GM19025 (cell line): ENCODE results near the gene EYS.

Source experiments
- ATAC-seq: cut with Tn5 transposase; IDR thresholded peaks from one replicate; pipeline ENCODE4 v1.9.1; 2021; ENCODE audit warnings: mild to moderate bottlenecking, low read depth, moderate library complexity; ENCODE audit not compliant: unreplicated experiment

The EYS gene

DNA sequence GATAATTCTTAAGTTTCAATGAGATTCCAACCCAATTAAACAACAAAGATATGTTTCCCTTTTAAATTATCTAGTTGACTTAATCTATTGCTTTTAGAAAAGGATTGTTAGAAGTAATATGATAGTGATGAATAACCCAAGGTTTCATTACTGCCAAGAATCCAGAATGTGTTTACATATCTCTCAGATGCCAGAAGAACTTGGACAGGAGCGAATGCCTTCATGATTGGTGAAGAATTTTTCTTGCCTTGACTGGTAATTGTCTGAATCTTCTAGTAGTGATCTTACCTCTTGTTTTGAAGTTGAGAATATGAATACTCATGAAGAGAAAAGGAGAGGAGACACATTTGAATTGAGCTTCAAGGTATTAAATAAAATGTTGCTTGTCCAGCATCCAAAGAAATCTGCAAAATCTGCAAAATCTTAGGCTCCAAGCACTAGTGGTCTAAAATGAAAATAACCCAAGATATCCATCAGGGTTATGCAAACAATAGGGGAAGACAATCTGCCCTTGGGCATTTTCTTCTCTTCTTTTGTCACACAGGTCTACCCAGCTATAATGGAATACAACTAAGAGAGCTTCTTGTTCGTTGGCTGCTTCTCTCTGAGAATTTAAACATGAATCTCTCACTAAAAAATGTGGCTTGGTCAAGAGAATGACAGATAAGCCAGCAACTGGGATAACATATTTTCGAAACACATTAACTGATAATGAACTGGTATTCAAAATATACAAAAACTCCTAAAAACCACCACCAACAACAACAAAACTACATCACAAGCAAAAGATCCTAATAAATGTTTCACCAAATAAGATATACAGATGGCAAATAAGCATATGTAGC lies 928.9 kb downstream of the EYS start:
- no peak for ATAC-seq

DNA sequence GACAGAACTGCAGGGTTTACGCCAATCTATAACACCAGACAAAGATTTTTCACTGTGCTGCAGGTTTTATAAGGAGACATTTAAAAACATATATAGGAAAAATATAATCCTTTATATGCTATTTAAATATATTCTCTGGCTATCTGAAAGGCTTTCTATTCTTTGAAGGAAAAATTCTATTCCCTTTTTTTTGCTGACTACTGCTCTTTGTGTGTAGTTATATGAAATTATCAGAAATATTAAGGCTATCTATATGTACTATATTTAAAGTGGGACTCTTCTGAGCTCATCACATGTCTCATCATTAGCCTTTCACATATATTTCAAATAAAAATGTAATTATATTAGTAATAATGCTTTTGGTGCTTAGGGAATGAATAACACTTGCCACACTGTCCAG lies 930.7 kb downstream of the EYS start:
- no peak for ATAC-seq

DNA sequence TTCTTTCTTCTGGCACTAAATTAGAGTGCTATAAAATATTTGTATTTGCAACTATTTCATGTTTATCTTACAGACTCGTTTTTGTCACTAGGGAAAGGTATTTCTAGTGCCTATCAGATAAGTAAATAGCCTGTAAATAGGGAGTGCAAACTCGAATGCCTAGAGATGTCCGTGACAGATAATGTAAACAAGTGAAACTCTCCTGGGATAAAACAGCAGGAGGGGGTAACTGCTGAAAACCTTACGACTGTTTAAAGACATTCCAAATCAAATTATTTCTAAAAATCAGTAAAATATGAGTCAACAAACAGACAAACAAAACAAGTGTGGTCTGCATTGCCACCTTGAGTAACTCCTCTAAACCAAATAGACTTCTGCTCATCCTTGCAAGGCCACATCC lies 932.1 kb downstream of the EYS start:
- no peak for ATAC-seq

DNA sequence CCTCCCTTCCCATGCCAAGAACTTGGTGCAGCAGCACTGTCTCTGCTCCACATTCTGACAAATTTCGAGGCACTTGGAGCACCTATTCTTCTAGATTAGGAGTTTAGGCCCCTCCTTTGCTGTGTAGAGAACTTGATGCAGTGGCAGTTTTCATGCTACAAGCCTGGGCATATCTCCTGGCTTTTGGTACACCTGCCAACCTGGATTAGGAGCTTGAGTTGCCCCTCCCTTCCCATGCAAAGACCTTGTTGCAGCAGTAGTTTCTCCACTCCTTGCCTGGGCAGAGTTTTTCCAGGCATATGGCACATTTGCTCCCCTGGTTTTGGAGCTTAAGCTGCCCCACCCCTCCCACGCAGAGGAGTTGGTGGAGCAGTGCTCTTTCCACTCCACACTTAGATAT lies 956.1 kb downstream of the EYS start:
- no peak for ATAC-seq

DNA sequence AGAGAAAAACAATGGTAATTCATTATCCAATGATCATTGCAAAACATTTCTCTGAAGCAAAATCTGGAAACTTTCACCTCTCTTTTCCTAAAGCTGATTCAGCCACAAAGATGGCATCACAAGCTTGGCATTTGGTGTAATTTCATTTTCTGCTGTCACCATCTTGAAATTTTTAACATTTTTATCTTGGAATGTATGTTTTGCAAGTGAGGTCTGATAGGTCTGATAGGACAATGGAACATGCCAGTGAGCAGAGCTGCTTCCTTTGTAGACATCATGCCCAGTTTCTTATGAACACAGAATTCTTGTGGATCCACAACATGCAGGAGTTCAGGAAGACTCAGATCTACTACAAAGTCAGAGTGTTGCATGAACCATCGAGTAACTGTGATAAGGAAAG lies 969.6 kb downstream of the EYS start:
- ATAC-seq = no peak

DNA sequence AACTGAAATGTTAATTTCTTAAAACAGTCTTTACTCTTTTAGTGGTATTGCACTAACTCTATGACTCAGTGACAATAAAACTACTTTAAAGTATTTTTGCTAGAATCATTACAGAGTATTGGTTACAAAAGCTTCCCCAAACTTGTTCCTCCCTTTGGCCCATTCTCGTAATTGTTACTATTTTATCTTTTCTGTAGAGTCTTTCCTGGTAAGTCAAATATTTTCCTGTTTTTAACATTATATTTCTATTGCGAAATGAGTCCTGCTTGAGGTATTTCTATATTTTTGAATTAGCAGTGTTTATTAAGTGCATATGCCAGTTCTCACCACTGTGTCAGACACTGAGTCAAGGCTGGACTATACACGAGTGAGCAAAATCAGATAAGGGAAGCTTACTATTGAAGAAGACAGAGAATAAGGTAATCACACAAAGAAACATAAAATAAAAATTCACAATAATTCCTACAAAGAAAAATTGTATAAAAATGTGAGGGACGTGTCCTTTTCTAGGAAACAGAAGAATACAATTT lies 970.5 kb downstream of the EYS start:
- ATAC-seq = no peak

DNA sequence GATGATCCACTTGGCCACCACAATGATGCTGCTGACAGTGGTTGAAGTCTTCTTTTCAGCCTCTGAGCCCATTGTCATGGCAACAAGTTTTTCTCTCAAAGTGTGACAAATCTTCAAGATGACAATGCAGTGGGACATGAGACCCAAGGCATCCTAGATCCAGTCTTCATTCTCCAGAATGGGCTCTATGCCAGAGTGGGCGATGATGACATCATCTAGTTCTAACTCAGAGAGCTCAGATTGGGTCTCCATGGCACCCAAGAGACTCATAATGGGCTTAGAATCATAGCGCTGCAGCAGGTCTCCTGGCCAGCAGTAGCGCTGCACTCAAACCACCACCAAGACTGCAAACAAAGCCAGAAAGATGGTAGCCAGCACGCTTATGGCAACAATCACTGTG lies 973.6 kb downstream of the EYS start:
- ATAC-seq = no peak

DNA sequence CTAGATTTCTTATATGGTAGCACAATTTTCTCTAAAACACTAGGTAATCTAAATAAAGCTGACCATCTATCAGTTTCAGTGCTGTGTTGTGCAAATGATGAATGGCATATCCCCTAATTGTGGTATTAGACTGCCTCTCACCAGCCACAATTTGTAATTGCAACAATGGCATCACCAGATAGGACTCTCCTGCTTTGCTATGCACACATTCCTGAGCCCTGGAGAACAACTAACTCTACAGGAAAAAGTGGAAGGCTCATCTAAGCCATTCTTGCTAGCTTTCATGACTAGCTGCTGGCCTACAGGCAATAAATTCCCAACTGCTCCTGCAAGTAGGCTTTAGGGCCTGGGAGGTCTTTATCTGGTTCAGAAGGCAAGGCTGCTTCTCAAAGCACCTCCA lies 974.1 kb downstream of the EYS start:
- ATAC-seq = no peak

DNA sequence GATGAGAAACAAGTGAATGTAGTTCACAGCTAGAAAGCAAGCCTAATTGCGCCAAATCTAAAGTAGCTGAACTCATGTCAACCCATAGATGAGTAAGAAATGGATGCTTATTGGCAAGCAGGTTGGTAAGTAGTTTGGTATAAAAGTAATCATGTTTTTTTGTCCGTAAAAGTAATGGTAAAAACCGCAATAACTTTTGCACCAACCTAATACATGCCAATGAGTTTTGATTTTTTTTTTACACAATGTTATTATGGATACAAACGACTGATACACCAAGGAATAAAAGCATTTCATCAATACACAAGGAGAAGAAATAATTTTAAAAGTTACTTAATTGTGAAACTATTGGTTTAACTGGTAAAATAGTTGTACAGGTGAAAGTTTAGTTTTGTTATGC lies 977.5 kb downstream of the EYS start:
- no peak for ATAC-seq

DNA sequence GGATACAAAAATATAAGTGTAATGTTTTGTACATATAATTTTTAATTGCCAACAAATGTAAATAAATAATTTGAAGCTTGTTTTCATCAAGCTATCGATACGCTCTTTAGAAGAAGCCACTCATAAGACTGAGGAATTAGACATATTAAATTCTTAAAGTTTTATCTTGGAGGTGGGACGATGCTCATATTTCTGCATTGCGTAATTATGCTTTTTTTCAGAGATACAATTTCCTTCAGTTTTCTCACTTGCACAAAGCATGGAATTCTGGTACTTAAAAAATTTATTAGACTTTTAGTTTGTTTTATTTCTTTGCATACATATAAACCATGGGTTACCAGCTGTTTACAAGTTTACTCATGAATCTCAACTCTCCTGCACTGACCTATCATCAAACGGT lies 980.0 kb downstream of the EYS start:
- ATAC-seq = no peak

DNA sequence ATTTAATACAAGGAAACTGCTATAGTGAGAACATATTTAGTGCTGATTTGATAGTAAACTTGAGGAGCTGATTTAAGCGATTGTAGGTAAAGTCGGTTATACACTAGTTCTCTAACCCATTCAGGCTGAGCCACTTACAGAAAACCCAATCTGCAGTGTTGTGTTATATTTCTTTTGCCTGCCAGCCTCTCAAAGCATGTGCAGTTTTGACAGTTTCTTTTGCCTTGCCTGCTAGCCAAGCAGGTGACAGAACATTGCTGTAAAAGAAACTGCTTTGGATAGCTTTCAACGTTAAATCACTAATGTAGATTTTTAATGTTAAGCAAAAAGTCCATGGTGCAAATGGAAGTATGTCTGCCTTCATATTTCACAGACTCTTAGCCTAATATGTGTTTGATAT lies 982.9 kb downstream of the EYS start:
- no peak for ATAC-seq

DNA sequence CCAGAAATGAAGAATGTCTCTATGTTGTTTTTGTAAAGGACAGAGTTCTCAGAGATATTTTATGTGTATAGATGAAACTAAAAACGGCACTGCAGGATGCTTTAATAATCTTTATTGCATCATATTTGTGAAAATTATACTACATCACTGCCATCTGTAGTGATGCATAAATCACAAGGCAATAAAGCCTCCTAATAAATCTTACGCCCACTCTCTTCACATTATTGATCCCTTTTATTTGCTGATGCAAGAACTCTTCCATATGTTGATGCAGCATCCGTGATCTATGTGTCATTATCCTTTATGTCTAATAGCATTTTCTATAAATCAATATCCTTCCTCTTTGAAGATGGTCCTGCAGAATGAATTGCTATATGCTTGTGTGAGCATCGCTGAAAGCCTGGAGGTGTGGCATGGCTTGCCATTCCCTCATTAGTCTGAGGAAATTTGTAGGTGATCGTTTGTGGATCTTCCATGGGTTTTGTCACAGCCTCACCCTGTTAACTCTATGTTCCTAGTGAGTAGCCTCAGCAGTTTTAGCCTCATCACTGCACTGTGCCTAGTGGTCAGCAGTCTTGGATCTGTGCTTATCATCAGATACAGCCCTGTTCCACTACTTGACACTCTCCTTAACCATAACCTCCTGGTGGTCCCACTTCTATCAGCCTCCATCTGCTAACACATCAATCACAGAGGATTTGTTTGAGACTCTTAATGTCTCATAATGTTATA lies 983.5 kb downstream of the EYS start:
- no peak for ATAC-seq

DNA sequence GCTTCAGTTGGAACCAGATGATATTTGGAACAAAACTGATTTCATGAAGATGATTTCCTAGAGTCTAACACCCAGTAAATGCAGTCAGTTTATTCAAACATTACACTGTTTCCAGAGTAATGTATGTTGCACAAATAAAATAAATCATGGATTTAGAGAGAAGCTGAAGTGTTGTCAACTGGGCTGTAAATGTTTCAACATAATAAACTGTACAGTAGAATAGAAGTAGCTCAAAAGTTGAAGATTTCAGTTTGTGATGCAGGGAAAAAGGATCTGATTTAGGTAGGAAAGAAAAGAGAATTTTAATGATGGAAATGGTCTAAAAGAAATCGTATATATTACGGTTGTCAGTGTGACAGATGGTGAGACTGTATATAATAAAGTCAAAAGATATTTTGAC lies 985.2 kb downstream of the EYS start:
- ATAC-seq = no peak

DNA sequence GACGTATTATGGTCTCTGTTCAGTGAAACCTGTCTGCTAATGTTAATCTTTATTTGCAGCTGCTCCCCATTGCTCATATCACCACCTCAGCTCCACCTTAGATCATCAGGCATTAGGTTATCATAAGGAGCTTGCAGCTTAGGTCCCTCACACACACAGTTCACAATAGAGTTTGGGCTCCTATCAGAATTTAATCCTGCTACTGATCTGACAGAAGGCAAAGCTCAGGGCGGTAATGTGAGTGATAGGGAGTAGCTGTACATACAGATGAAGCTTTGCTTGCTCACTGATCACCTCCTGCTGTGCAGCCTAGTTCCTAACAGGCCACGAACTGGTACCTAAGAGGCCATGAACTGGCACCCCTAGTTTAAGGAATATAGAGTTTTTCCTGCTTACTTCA lies 989.7 kb downstream of the EYS start:
- ATAC-seq = no peak

DNA sequence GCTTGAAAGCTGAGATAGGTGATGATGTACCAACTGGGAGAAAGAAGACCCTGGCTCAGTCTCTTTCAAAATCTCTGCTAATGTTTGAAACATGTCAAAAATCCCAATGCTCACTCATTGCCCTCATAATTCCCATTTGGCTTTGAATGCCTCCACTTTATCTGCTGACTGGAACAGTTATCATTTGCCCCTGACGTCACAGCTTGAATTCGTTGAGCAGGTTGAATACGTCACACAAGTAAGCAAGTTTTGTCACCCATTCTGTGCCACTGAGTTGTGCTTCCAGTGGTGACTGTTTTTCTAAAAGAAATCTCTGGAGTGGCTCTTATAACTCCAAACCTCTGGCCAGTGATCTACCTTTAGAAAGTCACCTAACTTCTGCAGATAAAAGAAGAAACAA lies 991.4 kb downstream of the EYS start:
- ATAC-seq = no peak

DNA sequence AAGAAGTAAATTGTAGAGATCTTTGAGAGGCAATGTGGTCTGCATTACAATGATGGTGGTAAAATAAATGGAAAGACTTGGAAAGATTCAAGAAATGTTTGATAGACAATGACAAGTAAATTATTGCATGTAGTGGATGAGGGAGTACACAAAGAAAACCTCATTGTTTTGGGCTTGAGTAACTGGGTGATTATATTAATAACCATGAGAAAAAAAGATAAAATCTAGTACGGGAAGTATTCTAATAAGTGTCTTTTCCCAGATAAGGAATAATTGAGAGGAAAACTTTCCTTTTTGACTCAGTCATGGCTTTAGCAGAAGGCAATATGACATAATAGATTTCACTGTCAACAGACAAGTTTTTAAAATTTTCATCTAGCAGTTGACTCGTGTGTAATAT lies 993.0 kb downstream of the EYS start:
- no peak for ATAC-seq

DNA sequence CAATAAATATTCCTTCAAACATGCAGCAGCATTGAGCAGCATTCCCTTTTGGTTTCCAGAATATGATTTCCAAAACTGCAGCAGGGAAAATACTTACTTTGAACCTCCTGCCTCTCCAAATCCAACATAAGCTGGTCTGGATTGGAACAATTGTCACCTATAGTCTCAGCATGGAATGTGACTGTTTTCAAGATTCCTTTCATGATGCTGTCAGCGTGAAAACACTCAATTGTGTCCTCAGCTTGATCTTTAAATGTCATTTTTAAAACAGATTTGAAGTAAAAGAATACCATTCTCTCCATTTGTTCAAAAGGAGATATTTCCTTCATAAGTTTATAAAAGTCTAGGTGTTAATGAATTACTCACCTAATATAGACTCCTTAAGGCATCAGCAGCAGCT lies 993.9 kb downstream of the EYS start:
- no peak for ATAC-seq

DNA sequence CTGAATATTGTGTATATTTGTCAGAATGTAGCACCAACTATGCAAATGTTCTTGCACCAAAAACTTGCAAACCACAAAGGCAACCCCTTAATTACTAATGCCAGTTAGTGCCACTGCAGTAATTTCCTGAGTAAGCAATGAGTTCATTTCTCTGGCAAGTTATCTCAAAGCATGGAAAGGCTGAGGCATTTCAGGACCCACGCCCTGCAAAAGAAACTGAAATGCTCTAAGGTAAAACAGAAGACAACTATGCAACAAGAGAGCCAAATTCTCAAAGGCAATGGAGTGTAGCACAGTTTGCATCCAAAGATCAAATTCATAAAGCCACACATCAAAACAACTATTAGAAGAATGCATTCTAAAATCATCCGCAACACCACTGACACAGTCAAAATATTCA lies 994.4 kb downstream of the EYS start:
- ATAC-seq = no peak

DNA sequence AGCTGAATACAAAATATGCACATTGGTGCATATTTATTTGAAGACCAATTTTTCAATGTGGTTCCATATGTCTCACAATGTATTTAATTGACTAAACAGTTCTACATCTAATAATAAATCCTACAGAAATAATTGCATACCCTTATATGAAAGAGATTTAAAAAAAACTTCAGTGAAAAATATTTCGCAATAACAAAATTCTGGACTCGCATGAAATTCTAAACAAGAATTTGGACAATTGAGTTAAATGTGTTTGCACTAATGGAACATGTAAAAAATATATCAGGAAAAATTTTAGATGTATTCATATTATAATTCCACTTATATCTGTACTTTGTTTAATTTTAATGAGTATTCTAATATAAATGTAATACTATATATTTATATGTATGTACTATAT lies 1003.1 kb downstream of the EYS start:
- ATAC-seq = no peak

DNA sequence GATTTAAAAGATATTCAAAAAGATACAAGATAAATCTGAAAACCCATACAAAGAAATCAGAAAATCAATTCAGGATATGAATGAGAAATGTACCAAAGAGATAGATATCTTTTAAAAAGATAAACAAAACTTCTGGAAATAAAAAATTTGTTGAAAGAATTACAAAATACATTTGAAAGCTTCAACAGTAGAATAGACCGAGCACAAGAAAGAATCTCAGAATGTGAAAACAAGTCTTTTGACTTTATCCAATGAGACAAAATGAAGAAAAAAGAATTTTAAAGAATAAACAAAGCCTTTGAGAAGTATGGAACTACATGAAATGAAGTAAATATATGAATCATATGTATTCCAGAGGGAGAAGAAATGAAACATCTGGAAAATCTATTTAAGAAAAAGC lies 1011.0 kb downstream of the EYS start:
- ATAC-seq = no peak

DNA sequence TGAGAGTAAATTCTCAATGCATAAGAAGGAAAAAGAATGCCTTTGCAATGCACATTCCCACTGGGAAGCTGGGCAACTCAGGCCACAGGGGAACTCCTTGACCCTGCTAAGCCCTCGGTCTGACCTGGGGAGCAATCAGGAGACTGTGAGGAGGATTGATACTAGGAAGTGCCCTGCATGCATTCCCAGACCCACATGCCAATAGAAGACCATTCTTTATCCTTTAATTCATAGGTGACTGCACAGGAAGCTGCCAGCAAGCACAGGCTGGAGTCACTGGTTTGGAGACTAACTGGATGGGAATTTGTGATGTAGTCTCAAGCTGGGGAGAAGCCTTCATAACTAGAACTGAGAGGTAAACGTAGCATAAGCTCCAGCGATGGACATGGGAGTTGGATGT lies 1012.7 kb downstream of the EYS start:
- no peak for ATAC-seq

DNA sequence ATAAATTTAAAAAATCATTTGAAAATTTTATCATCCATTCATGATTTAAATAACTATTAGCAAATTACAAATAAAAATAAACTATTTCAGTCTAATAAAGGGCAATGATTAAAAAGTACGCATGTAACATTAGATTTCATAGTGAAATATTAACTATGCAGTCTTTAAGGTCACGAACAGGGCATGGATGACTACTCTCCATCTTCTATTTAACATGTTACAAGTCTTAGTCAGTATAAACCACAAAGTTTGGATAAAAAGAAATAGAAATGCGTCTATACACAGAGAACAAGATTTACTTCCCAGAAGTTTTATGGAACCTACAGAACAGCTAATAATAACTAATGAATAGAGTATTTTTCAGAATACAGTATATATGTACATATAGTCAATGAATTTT lies 1016.0 kb downstream of the EYS start:
- ATAC-seq = no peak
